ENCODE results near the gene CHST13.
"Not testable (repeated sequence)": the region's sequence is repeated elsewhere in the genome, so short reads cannot be mapped to it uniquely, and the experiment has no call there.

CHST13 gene

GRCh38 chr3:126556637-126557414 lies 32.9 kb downstream of the CHST13 start:
- no peak for DNase-seq

GRCh38 chr3:126557415-126557745 lies 33.4 kb downstream of the CHST13 start:
- DNase-seq, result no peak

- DNase-seq, result no peak
Measured at GRCh38 chr3:126557761-126558160, 33.8 kb downstream of the CHST13 start.

- no peak for DNase-seq
Measured at GRCh38 chr3:126558336-126559071, 34.5 kb downstream of the CHST13 start, which contains the start of gene C3orf22. TSS of gene C3orf22 (minus strand) at chr3:126558932. CDS start at chr3:126553390, 5,542 bp downstream.

GRCh38 chr3:126562737-126563276 lies 38.9 kb downstream of the CHST13 start:
- no peak for DNase-seq

GRCh38 chr3:126567696-126568438 lies 43.9 kb downstream of the CHST13 start:
- DNase-seq, result no peak

GRCh38 chr3:126568776-126569342 lies 44.9 kb downstream of the CHST13 start:
- no peak for DNase-seq

- DNase-seq, result no peak
Measured at GRCh38 chr3:126569390-126569975, 45.5 kb downstream of the CHST13 start.

- no peak for DNase-seq
Measured at GRCh38 chr3:126570103-126570541, 46.2 kb downstream of the CHST13 start.

- no peak for DNase-seq
Measured at GRCh38 chr3:126571078-126571477, 47.1 kb downstream of the CHST13 start.

GRCh38 chr3:126573492-126574117 lies 49.6 kb downstream of the CHST13 start:
- DNase-seq, result no peak

GRCh38 chr3:126577261-126577660 lies 53.3 kb downstream of the CHST13 start:
- DNase-seq, result no peak

- DNase-seq, result no peak
Measured at GRCh38 chr3:126578702-126579101, 54.7 kb downstream of the CHST13 start.

- no peak for DNase-seq
Measured at GRCh38 chr3:126580746-126581145, 56.8 kb downstream of the CHST13 start.

GRCh38 chr3:126581569-126581968 lies 57.6 kb downstream of the CHST13 start:
- no peak for DNase-seq

- no peak for DNase-seq
Measured at GRCh38 chr3:126582311-126582710, 58.4 kb downstream of the CHST13 start.

GRCh38 chr3:126591515-126591914 lies 67.6 kb downstream of the CHST13 start:
- not testable (repeated sequence) for DNase-seq
